Activated CD4-positive, alpha-beta T cell treated with anti-CD3 and anti-CD28 coated beads, Interleukin-10, Interleukin-2, amounts not matched to agents 100 ng/mL and 50 ng/mL, durations not matched to agents 16 hours and 8 hours (primary cell): Measurements from ENCODE around the gene KRTAP2-4.
"Not testable (repeated sequence)": the region's sequence is repeated elsewhere in the genome, so short reads cannot be mapped to it uniquely, and the experiment has no call there.

Source experiments
- DNase-seq: peaks from one replicate; pipeline ENCODE4 v3.0.0-alpha.2; 2020

KRTAP2-4 gene

DNA sequence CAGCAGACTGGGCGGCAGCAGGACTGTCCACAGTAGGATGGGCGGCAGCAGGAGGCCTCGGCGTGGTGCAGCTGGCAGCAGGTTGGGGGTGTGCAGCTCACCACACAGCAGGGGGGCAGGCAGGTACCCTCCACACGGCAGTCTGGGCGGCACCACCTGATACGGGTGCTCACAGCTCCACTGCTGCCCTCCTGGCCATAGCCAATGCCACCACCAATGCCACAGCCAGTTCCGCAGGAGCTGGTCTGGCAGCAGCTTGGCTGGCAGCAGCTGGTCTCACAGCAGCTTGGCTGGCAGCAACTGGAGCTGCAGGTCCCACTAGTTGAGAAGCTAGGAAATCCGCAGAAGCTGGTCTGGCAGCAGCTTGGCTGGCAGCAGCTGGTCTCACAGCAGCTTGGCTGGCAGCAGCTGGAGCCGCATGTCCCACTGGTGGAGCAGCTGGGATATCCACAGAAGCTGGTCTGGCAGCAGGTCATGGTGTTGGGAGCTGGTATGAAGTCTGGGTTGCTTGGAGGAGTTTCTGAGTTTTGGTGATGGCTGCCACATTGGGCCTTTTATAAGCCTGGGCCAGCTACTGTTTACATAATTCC lies 31.2 kb downstream of the KRTAP2-4 start, which contains the start of gene KRTAP1-3:
TSS of gene KRTAP1-3 (minus strand) at position 529 of the 590 bp plus-strand sequence. CDS start at position 476, 53 bp downstream.
- not testable (repeated sequence) for DNase-seq

DNA sequence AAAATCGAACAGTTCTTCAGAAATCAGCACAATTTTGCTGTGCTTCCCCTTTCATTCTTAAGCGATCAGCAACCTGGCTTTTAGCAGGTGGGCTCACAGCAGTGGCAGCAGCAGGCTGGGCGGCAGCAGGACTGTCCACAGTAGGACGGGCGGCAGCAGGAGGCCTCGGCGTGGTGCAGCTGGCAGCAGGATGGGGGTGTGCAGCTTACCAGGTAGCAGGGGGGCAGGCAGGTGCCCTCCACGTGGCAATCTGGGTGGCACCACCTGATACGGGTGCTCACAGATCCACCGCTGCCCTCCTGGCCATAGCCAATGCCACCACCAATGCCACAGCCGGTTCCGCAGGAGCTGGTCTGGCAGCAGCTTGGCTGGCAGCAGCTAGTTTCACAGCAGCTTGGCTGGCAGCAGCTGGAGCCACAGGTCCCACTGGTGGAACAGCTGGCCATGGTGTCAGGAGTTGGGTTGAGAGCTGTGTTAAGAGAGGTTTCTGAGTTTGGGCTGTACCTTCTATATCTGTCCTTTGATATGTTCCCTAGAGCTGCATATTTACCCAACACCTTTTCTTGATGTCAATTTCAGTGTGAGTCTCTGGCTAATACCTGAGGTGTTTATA lies 35.9 kb downstream of the KRTAP2-4 start, which contains the start of gene KRTAP1-4:
TSS of gene KRTAP1-4 (minus strand) at position 563 of the 613 bp plus-strand sequence. CDS start at position 446, 117 bp downstream.
- DNase-seq = no peak

DNA sequence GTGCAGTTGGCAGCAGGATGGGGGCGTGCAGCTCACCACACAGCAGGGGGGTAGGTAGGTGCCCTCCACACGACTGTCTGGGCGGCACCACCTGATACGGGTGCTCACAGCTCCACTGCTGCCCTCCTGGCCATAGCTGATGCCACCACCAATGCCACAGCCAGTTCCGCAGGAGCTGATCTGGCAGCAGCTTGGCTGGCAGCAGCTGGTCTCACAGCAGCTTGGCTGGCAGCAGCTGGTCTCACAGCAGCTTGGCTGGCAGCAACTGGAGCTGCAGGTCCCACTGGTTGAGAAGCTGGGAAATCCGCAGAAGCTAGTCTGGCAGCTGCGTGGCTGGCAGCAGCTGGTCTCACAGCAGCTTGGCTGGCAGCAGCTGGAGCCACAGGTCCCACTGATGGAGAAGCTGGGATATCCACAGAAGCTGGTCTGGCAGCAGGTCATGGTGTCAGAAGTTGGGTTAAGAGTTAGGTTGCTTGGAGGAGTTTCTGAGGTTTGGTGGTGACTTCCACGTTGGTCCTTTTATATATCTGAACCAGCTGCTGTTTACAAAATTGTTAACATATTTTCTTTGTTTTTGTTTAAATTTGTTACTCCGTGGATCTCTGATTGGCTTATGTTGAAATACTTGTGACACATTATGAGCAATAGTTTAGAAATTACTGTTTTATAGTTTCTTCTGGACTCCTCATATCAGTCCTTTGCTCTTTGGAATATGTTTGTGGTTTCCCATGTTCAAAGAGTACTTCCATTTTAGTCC lies 38.8 kb downstream of the KRTAP2-4 start, which contains the start of gene KRTAP1-5:
TSS of gene KRTAP1-5 (minus strand) at position 494 of the 757 bp plus-strand sequence. CDS start at position 441, 53 bp downstream.
- no peak for DNase-seq

DNA sequence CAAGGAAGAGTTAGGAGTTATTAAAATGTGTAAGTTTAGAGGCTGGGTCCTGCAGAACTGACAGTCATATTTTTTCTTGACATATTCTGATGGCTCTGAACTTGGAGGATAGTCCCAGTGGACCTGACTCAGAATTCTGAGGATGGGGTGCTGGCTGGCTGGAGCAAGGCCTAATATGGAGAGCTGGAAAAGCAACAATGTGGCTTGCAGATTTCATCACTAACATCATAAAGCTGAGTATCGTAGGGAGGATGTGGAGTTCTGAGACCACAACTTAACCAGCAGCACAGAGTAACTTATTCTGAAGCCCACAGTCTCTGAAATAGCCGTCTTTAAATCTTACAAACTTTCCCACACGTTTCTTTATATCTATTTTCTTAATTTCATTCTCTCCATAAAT lies 41.0 kb downstream of the KRTAP2-4 start:
- DNase-seq = no peak

DNA sequence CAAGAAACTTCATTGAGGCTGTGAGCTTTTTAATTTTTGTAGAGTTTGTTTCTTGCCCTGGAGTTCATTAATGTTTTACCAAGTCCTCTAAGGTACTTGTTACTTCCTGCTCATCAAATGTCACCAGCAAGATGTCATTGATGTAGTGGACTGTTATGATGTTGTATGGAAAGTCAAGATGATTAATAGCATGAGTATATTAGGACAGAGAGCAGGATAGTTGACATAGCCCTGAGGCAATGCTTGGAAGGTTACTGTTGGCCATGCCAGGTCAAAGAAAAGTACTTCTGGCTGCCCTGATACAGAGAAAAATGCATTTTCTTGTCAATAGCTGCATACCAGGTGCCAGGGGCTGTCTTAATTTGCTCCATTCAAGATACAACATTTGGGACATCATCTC lies 45.3 kb downstream of the KRTAP2-4 start:
- DNase-seq = no peak

DNA sequence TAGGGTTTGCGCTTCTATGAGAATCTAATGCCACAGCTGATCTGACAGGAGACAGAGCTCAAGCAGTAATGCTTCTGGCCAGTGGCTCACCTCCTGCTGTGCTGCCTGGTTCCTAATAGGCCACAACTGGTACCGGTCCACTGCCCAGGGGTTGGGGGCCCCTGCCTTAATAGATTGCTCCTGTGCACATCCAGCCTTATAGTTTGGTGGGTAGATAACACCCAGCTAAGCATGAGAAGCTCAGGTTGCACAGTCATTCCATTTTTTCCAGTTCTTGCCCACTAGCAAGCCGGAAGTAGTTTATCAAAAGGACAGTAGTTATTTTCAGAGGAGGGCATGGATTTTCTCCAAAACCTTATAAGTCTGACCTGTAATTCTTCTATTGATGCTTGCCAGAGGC lies 46.3 kb downstream of the KRTAP2-4 start:
- no peak for DNase-seq

DNA sequence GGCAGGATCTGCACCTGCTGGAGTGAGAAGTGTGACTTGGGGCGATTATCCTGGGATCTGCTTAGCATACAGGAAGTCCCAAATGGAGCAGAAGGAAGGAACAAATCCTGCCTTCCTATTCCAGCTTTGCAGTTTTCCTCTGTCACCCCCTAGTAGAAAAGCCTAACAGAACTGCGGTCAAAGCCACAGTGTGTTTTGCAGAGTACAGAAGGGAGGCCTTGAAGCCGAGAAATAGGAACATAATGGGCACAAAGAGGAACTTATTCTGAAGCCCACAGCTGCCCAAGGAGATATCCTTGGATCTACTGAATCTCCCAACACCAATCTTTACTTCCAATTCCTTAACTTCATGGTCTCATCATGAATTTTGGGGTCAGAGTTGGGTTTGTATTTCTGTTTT lies 47.1 kb downstream of the KRTAP2-4 start:
- DNase-seq = no peak

DNA sequence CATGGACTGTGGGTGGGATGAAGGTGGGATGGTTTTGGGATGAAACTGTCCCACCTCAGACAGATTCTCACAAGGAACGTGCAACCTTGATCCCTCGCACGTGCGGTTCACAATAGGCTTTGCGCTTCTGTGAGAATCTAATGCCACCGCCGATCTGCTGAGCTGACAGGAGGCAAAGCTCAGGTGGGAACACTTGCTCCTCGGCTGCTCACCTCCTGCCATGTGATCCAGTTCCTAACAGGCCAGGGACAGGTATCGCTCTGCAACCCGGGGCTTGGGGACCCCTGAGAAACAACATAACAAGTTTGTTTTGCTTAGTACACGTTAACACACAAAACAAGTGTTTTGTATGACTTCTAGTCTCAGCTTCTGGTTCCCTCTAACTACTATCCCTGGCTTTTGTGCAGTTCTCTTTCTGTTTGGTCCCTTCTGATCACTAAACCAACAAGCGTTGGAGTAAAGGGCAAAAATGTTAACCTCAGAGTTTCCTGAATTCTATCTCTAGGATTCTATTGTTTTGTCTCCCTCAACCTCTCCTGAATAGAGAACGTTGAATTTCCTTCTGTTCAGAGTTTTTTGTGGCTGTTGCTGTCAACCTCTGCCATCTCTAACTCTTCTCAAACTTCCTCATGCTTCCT lies 49.0 kb downstream of the KRTAP2-4 start:
- DNase-seq = no peak

DNA sequence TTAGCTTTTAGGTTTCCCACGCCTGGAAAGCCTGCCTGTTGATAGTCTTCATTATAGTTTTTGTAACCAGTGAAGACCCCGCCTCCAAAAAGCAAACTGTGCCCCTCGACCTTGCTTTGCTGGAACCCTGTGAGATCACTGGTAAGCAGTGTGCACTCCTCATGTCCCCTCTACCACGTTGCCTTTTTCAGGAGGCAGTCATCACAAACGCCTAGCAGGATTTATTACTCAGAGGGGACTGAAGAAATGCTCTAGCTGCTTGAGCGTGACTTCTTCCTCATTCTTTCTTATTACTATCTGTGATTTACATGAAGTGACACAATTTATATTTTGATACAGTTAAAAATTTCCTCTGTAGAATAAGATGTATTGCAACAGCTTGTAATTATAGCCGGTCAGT lies 50.2 kb downstream of the KRTAP2-4 start:
- DNase-seq = no peak
